Gastrocnemius medialis (tissue), 4 donors: ENCODE measurements around the gene NAV2.

Source experiments
- CTCF ChIP-seq, 5 experiments: fragments of 450-650 bp in 3 of 5; fragments of 200-600 bp in 2 of 5; sonication (generic) in 2 of 5; IDR thresholded peaks in 4 of 5; conservative IDR thresholded peaks in 1 of 5; 1 replicate in 4 of 5; 2 replicates in 1 of 5; pipeline ENCODE4 v1.5.1; 2016 to 2019; ENCODE audit warnings: antibody characterized with exemption in 5 of 5, mild to moderate bottlenecking in 3 of 5, moderate library complexity in 3 of 5
- POLR2A ChIP-seq, 2 donors: fragments of 450-650 bp; IDR thresholded peaks; one replicate each; pipeline ENCODE4 v1.6.1; 2017; ENCODE audit warnings: antibody characterized with exemption in 2 of 2, mild to moderate bottlenecking in 2 of 2, moderate library complexity in 2 of 2

- TF ChIP-seq POLR2A (IDR thresholded peaks at IDR 0.05): no peak
- no peak for TF ChIP-seq CTCF (IDR thresholded peaks at IDR 0.05 in 4 of 5, conservative IDR thresholded peaks at IDR 0.05 in 1 of 5)
Observed at GRCh38 chr11:20056109-20056949, 343.7 kb downstream of the NAV2 start.
